ENCODE results near the gene HPGDS.

GRCh38 chr4:94351319-94351718 lies 8.7 kb upstream of the HPGDS start:
- no peak for TF ChIP-seq ZNF274 (IDR thresholded peaks at IDR 0.05; ENCODE audit: low read depth, low read length)
- TF ChIP-seq SUZ12 (IDR thresholded peaks at IDR 0.05; ENCODE audit: extremely low read depth, insufficient read depth, insufficient read length), result no peak
